ENCODE data around the gene TNFRSF21. TPM values are rescaled to one million over a fixed set of nuclear protein-coding genes. Genes with fewer than 3 reads are reported as not detected.

TNFRSF21 gene
- total and polyA plus RNA-seq, 10 of the 15 experiments (the other 5 are each of a cell fraction or from before 2014, with no cell fraction given) = 0.09 to 1.0 (median 0.27) TPM

DNA sequence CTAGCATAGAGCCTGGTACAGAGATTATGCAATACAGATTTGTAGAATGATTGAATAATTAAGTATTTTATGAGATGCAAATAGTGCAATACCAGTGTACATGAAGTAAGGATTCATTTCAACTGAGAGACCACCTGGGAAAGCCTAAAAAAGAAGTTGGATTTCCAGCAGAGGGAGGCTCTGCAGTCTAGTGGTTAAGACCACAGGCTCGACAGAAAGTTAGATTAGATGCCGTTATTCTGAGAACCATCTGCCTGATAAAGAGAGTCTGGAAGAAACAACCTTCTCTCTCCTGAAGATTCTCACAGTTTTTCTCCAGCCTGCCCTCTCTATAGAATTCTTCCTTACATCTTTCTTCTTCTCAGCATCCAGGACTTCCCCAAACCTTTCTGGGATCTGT, 13.6 kb upstream of the TNFRSF21 start:
- Histone ChIP-seq H3K4me2 (ENCODE audit: control insufficient read depth, insufficient read depth) (no peak overlapping the region), H3K9me3 (replicated peaks; ENCODE audit: control insufficient read depth, insufficient read depth, low read length) (no peaks in the 10 kb centered on the region), H4K20me1 (ENCODE audit: control insufficient read depth, insufficient read depth) (no peaks in the 10 kb centered on the region), H2AFZ (ENCODE audit: control insufficient read depth, low read depth, low read length) (no peak overlapping the region), H3K36me3 (ENCODE audit: control insufficient read depth in 2 of 2, insufficient read depth in 2 of 2, low read length in 1 of 2) (no peaks in the 10 kb centered on the region), H3K4me3 (no peak overlapping the region), H3K27ac (ENCODE audit: control insufficient read depth, insufficient read depth) (no peak overlapping the region), H3K79me2 (ENCODE audit: control insufficient read depth, insufficient read depth, low read length) (no peaks in the 10 kb centered on the region), H3K4me1 (ENCODE audit: control insufficient read depth, insufficient read depth, low read length) (no peaks in the 10 kb centered on the region), H3K9ac (ENCODE audit: control insufficient read depth, insufficient read depth, low read length) (no peak overlapping the region), H3K27me3 (replicated peaks in 1 of 2; ENCODE audit: control insufficient read depth in 2 of 2, insufficient read depth in 2 of 2, low read length in 1 of 2) (no peaks in the 10 kb centered on the region; a peak in 2 of 4 replicates)
- CTCF ChIA-PET = no interaction called here
- no peak for DNase-seq (ENCODE audit: low read depth, low spot score)
- intact Hi-C loops (cut with micrococcal nuclease; ENCODE audit: unreplicated experiment) (no loop called here), in situ Hi-C loops (cut with MboI) (no loop called here)
- no TSS peak for BruUV-seq (replicated peaks)
- POLR2A ChIA-PET = no interaction called here
- TF ChIP-seq CBFB (IDR thresholded peaks at IDR 0.05; ENCODE audit: low read depth) = no peak
- no peak for TF ChIP-seq ELK1 (IDR thresholded peaks at IDR 0.05; ENCODE audit: low read depth, low read length)
- no peak for FAIRE-seq
- RAD21 ChIA-PET (ENCODE audit: unreplicated experiment) = no interaction called here
- 0% methylated on average over 2 of the region's 2 CpGs for WGBS (ENCODE audit: insufficient coverage, insufficient replicate concordance, low lambda C conversion rate, missing lambda C conversion rate)
- SMC1A ChIA-PET (ENCODE audit: uncharacterized antibody, unreplicated experiment) = interaction anchor here (0.6 kb wide), 1 partner anchor 262 kb away, joined by 3 read pairs; no protein-coding TSS in a partner anchor
- ATAC-seq = no peak

- DNase-seq (ENCODE audit: low read depth, low spot score) = no peak
- ChIA-PET SMC1A (ENCODE audit: uncharacterized antibody, unreplicated experiment) (no interaction called here), POLR2A (no interaction called here), CTCF (interaction anchor here (1.8 kb wide), 1 partner anchor 11 kb away, joined by 6 read pairs; no protein-coding TSS in a partner anchor), RAD21 (ENCODE audit: unreplicated experiment) (no interaction called here)
- Histone ChIP-seq H3K4me3 (no peak overlapping the region), H3K4me2 (ENCODE audit: control insufficient read depth, insufficient read depth) (no peak overlapping the region), H2AFZ (ENCODE audit: control insufficient read depth, low read depth, low read length) (no peak overlapping the region), H3K27me3 (replicated peaks in 1 of 2; ENCODE audit: control insufficient read depth in 2 of 2, insufficient read depth in 2 of 2, low read length in 1 of 2) (no peaks in the 10 kb centered on the region; a peak in 2 of 4 replicates), H3K9me3 (replicated peaks; ENCODE audit: control insufficient read depth, insufficient read depth, low read length) (no peaks in the 10 kb centered on the region), H3K36me3 (ENCODE audit: control insufficient read depth in 2 of 2, insufficient read depth in 2 of 2, low read length in 1 of 2) (no peaks in the 10 kb centered on the region), H3K27ac (ENCODE audit: control insufficient read depth, insufficient read depth) (no peak overlapping the region), H3K9ac (ENCODE audit: control insufficient read depth, insufficient read depth, low read length) (no peak overlapping the region), H4K20me1 (ENCODE audit: control insufficient read depth, insufficient read depth) (no peaks in the 10 kb centered on the region), H3K79me2 (ENCODE audit: control insufficient read depth, insufficient read depth, low read length) (no peaks in the 10 kb centered on the region), H3K4me1 (ENCODE audit: control insufficient read depth, insufficient read depth, low read length) (no peaks in the 10 kb centered on the region)
- in situ Hi-C loops (cut with MboI) (no loop called here), intact Hi-C loops (cut with micrococcal nuclease; ENCODE audit: unreplicated experiment) (no loop called here)
- FAIRE-seq = no peak
- no TSS peak for BruUV-seq (replicated peaks)
- WGBS (ENCODE audit: insufficient coverage, insufficient replicate concordance, low lambda C conversion rate, missing lambda C conversion rate) = 16% methylated on average over 4 of the region's 4 CpGs
- ATAC-seq = no peak
- TF ChIP-seq ZNF274 (IDR thresholded peaks at IDR 0.05; ENCODE audit: insufficient read depth, insufficient read length) (no peak), ZNF217 (IDR thresholded peaks at IDR 0.05) (no peak), CHD1 (IDR thresholded peaks at IDR 0.05; ENCODE audit: low read depth, low read length) (no peak), FOXK2 (IDR thresholded peaks at IDR 0.05) (no peak), TCF12 (IDR thresholded peaks at IDR 0.05; ENCODE audit: low read depth, low read length) (no peak), WRNIP1 (IDR thresholded peaks at IDR 0.05; ENCODE audit: borderline replicate concordance, low read depth, low read length) (no peak), NR2F1 (conservative IDR thresholded peaks at IDR 0.05) (no peak), ZNF207 (IDR thresholded peaks at IDR 0.05; ENCODE audit: borderline replicate concordance) (no peak), KDM1A (IDR thresholded peaks at IDR 0.05; ENCODE audit: borderline replicate concordance) (no peak), IRF5 (IDR thresholded peaks at IDR 0.05; ENCODE audit: borderline replicate concordance) (no peak), POLR2A (IDR thresholded peaks at IDR 0.05; ENCODE audit: low read depth, low read length) (no peak)
- TF ChIP-seq, protein P1, sequence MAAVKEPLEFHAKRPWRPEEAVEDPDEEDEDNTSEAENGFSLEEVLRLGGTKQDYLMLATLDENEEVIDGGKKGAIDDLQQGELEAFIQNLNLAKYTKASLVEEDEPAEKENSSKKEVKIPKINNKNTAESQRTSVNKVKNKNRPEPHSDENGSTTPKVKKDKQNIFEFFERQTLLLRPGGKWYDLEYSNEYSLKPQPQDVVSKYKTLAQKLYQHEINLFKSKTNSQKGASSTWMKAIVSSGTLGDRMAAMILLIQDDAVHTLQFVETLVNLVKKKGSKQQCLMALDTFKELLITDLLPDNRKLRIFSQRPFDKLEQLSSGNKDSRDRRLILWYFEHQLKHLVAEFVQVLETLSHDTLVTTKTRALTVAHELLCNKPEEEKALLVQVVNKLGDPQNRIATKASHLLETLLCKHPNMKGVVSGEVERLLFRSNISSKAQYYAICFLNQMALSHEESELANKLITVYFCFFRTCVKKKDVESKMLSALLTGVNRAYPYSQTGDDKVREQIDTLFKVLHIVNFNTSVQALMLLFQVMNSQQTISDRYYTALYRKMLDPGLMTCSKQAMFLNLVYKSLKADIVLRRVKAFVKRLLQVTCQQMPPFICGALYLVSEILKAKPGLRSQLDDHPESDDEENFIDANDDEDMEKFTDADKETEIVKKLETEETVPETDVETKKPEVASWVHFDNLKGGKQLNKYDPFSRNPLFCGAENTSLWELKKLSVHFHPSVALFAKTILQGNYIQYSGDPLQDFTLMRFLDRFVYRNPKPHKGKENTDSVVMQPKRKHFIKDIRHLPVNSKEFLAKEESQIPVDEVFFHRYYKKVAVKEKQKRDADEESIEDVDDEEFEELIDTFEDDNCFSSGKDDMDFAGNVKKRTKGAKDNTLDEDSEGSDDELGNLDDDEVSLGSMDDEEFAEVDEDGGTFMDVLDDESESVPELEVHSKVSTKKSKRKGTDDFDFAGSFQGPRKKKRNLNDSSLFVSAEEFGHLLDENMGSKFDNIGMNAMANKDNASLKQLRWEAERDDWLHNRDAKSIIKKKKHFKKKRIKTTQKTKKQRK (IDR thresholded peaks at IDR 0.05; ENCODE audit: low read depth, low read length) = no peak
Observed at GRCh38 chr6:47321577-47321976, 11.9 kb upstream of the TNFRSF21 start.
